ENCODE measurements around the gene SDCCAG8. TPM values are rescaled to one million over a fixed set of nuclear protein-coding genes. Genes with fewer than 3 reads are reported as not detected.

SDCCAG8 gene
- total RNA-seq, 1 donor, result 42.7 TPM

- TF ChIP-seq CTCF (IDR thresholded peaks at IDR 0.05; ENCODE audit: extremely low read depth, low read depth, low read length), result no peak
- Histone ChIP-seq H3K9me3 (ENCODE audit: low read depth, low read length) (no peaks in the 10 kb centered on the region), H3K36me3 (ENCODE audit: insufficient read depth, low read length) (no peaks in the 10 kb centered on the region), H3K27ac (ENCODE audit: low read depth, low read length) (no peak overlapping the region), H3K27me3 (ENCODE audit: insufficient read depth, low read length) (no peaks in the 10 kb centered on the region), H3K4me2 (ENCODE audit: insufficient read depth, low read length) (no peak overlapping the region), H2AFZ (ENCODE audit: low read length) (no peak overlapping the region), H3K4me1 (ENCODE audit: insufficient read depth, low read length) (peaks cover 9% of the 10 kb centered on the region), H4K20me1 (ENCODE audit: insufficient read depth, low read length) (no peaks in the 10 kb centered on the region), H3K4me3 (ENCODE audit: insufficient read depth, low read length) (no peak overlapping the region), H3K79me2 (ENCODE audit: insufficient read depth, low read length) (no peaks in the 10 kb centered on the region)
- DNase-seq (ENCODE audit: insufficient read length, low spot score, missing footprints), result no peak
These were observed 287.0 kb downstream of the SDCCAG8 start for GRCh38 chr1:243542739-243543415.

GRCh38 chr1:243543501-243543900 lies 287.7 kb downstream of the SDCCAG8 start:
- H3K79me2 ChIP-seq (ENCODE audit: insufficient read depth, low read length), result no peaks in the 10 kb centered on the region
- H4K20me1 ChIP-seq (ENCODE audit: insufficient read depth, low read length), result no peaks in the 10 kb centered on the region
- no peaks in the 10 kb centered on the region for H3K27me3 ChIP-seq (ENCODE audit: insufficient read depth, low read length)
- no peak for TF ChIP-seq CTCF (IDR thresholded peaks at IDR 0.05; ENCODE audit: extremely low read depth, low read depth, low read length)
- no peaks in the 10 kb centered on the region for H3K9me3 ChIP-seq (ENCODE audit: low read depth, low read length)
- no peaks in the 10 kb centered on the region for H3K36me3 ChIP-seq (ENCODE audit: insufficient read depth, low read length)
- H3K27ac ChIP-seq (ENCODE audit: low read depth, low read length), result no peak overlapping the region
- no peak overlapping the region for H3K4me2 ChIP-seq (ENCODE audit: insufficient read depth, low read length)
- peaks cover 10% of the 10 kb centered on the region for H3K4me1 ChIP-seq (ENCODE audit: insufficient read depth, low read length)
- no peak overlapping the region for H3K4me3 ChIP-seq (ENCODE audit: insufficient read depth, low read length)
- no peak overlapping the region for H2AFZ ChIP-seq (ENCODE audit: low read length)
- DNase-seq (ENCODE audit: insufficient read length, low spot score, missing footprints), result no peak

- Histone ChIP-seq H4K20me1 (ENCODE audit: insufficient read depth, low read length) (no peaks in the 10 kb centered on the region), H3K4me2 (ENCODE audit: insufficient read depth, low read length) (no peak overlapping the region), H3K27ac (ENCODE audit: low read depth, low read length) (no peak overlapping the region)
These were observed 290.6 kb downstream of the SDCCAG8 start for GRCh38 chr1:243546457-243546856.

GRCh38 chr1:243547891-243548290 lies 292.1 kb downstream of the SDCCAG8 start:
- Histone ChIP-seq H2AFZ (ENCODE audit: low read length) (no peak overlapping the region), H4K20me1 (ENCODE audit: insufficient read depth, low read length) (no peaks in the 10 kb centered on the region), H3K27ac (ENCODE audit: low read depth, low read length) (no peak overlapping the region), H3K4me1 (ENCODE audit: insufficient read depth, low read length) (peaks cover 24% of the 10 kb centered on the region), H3K4me2 (ENCODE audit: insufficient read depth, low read length) (no peak overlapping the region), H3K36me3 (ENCODE audit: insufficient read depth, low read length) (no peaks in the 10 kb centered on the region), H3K27me3 (ENCODE audit: insufficient read depth, low read length) (no peaks in the 10 kb centered on the region), H3K4me3 (ENCODE audit: insufficient read depth, low read length) (no peak overlapping the region), H3K79me2 (ENCODE audit: insufficient read depth, low read length) (no peaks in the 10 kb centered on the region), H3K9me3 (ENCODE audit: low read depth, low read length) (no peaks in the 10 kb centered on the region)
- DNase-seq (ENCODE audit: insufficient read length, low spot score, missing footprints), result no peak
- TF ChIP-seq CTCF (IDR thresholded peaks at IDR 0.05; ENCODE audit: extremely low read depth, low read depth, low read length), result no peak

More at GRCh38 chr1:243546457-243546856, 290.6 kb downstream of the SDCCAG8 start:
- H3K4me3 ChIP-seq (ENCODE audit: insufficient read depth, low read length), result no peak overlapping the region
- H3K36me3 ChIP-seq (ENCODE audit: insufficient read depth, low read length), result no peaks in the 10 kb centered on the region
- DNase-seq (ENCODE audit: insufficient read length, low spot score, missing footprints), result no peak
- H3K79me2 ChIP-seq (ENCODE audit: insufficient read depth, low read length), result no peaks in the 10 kb centered on the region
- no peaks in the 10 kb centered on the region for H3K27me3 ChIP-seq (ENCODE audit: insufficient read depth, low read length)
- peaks cover 24% of the 10 kb centered on the region for H3K4me1 ChIP-seq (ENCODE audit: insufficient read depth, low read length)
- no peak for TF ChIP-seq CTCF (IDR thresholded peaks at IDR 0.05; ENCODE audit: extremely low read depth, low read depth, low read length)
- H2AFZ ChIP-seq (ENCODE audit: low read length), result no peak overlapping the region
- H3K9me3 ChIP-seq (ENCODE audit: low read depth, low read length), result no peaks in the 10 kb centered on the region
